SK-N-SH (cell line): ENCODE measurements around the gene PLPPR5.

ENCODE experiments used
- CTCF ChIP-seq: fragments of 200-600 bp; sonication (generic); IDR thresholded peaks from 2 replicates; pipeline ENCODE4 v1.6.1; 2017; ENCODE audit warnings: antibody characterized with exemption, mild to moderate bottlenecking, moderate library complexity
- ELF1 ChIP-seq: IDR thresholded peaks from 2 replicates; pipeline ENCODE4 v1.4.0; 2012
- MAX ChIP-seq: IDR thresholded peaks from 2 replicates; pipeline ENCODE4 v1.4.0; 2012; ENCODE audit warnings: low read depth
- MXI1 ChIP-seq: IDR thresholded peaks from 2 replicates; pipeline ENCODE4 v1.6.1; 2012; ENCODE audit warnings: mild to moderate bottlenecking, low read depth, low read length, improper control_type of control experiment
- PBX3 ChIP-seq: IDR thresholded peaks from 2 replicates; pipeline ENCODE4; 2012
- RAD21 ChIP-seq: IDR thresholded peaks from 2 replicates; pipeline ENCODE4 v1.6.1; 2012; ENCODE audit warnings: mild to moderate bottlenecking, low read length
- RCOR1 ChIP-seq: fragments of 150-350 bp; IDR thresholded peaks from 2 replicates; pipeline ENCODE4 v1.6.1; 2017; ENCODE audit warnings: antibody characterized with exemption, low read length
- RFX5 ChIP-seq: IDR thresholded peaks from 2 replicates; pipeline ENCODE4 v1.6.1; 2012; ENCODE audit warnings: mild to moderate bottlenecking, improper control_type of control experiment, low read length
- SMC3 ChIP-seq: IDR thresholded peaks from 2 replicates; pipeline ENCODE4 v1.6.1; 2012; ENCODE audit warnings: low read depth, low read length, improper control_type of control experiment
- TAF1 ChIP-seq: IDR thresholded peaks from 2 replicates; pipeline ENCODE4 v1.6.1; 2012; ENCODE audit warnings: low read depth, mild to moderate bottlenecking, low read length, moderate library complexity, borderline replicate concordance
- TEAD4 ChIP-seq: IDR thresholded peaks from 2 replicates; pipeline ENCODE4 v1.4.0; 2012; ENCODE audit warnings: mild to moderate bottlenecking, borderline replicate concordance; ENCODE audit not compliant: insufficient read depth
- YY1 ChIP-seq: IDR thresholded peaks from 2 replicates; pipeline ENCODE4 v1.4.0; 2012; ENCODE audit warnings: low read depth, mild to moderate bottlenecking

GRCh38 chr1:98932184-98932583, 72.5 kb downstream of the PLPPR5 start:
- TF ChIP-seq CTCF (no peak), YY1 (no peak), MAX (no peak), RFX5 (no peak), RAD21 (no peak), SMC3 (no peak), TAF1 (no peak), ELF1 (no peak), TEAD4 (no peak), PBX3 (no peak), MXI1 (no peak), RCOR1 (no peak)
